Omental fat pad (tissue), 4 donors: ENCODE results near the gene NMNAT2. TPM values are rescaled to one million over a fixed set of nuclear protein-coding genes. Genes with fewer than 3 reads are reported as not detected.
A peak's percentile ranks its signal among the peaks of the same experiment; 100 is the strongest.

Experiments
- ATAC-seq: fragments of 150-250 bp; one replicate; pipeline ENCODE4 v1.9.1; 2016; ENCODE audit warnings: mild to moderate bottlenecking, moderate library complexity; ENCODE audit not compliant: low FRiP score
- DNase-seq: peaks from one replicate; pipeline ENCODE4 v3.0.0-alpha.2; 2019; ENCODE audit warnings: low spot score
- CTCF ChIP-seq, 3 donors: fragments of 450-650 bp; IDR thresholded peaks; one replicate each; pipeline ENCODE4 v1.5.1; 2016 to 2017; ENCODE audit warnings: antibody characterized with exemption in 3 of 3, mild to moderate bottlenecking in 3 of 3, moderate library complexity in 2 of 3
- total RNA-seq, 4 donors: library from RNA; depleted of rRNA; stranded (reverse); fragments of >200 nt; gene quantifications; one replicate each; pipeline ENCODE4 v1.1.0, GENCODE V29; 2016

NMNAT2 gene
- total RNA-seq, 4 donors from 2014 or later: 0.84 to 11.3 (median 5.2) TPM

DNA sequence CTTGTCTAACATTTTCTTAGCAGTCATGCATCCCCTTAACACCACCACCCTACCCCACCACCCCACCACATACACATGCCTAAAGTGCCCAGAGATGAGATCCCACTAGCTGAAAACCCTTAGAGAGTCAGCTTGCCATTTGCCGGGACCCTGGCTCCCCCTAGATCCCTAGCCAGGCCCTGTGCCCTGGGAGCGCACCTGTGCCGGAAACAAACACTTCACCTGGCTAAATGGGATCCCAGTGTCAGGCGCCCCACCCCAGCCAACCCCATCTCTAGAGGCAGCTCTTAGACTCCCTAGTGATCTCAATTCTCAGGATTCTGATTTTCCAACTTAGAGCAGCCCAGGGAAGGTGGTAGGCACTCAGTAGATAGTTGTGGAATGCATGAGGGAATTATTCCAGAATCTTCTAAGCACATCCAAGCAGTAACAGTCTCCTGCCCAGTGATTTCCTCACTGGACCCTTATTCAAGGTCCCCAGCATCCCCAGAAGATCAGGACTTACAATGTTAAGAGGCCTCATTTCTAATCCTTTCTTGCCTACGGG, 126.9 kb downstream of the NMNAT2 start:
- no peak for DNase-seq
- TF ChIP-seq CTCF (IDR thresholded peaks at IDR 0.05): no peak
- no peak for ATAC-seq

GRCh38 chr1:183290628-183291027, 127.6 kb downstream of the NMNAT2 start:
- no peak for DNase-seq
- TF ChIP-seq CTCF (IDR thresholded peaks at IDR 0.05): no peak

DNA sequence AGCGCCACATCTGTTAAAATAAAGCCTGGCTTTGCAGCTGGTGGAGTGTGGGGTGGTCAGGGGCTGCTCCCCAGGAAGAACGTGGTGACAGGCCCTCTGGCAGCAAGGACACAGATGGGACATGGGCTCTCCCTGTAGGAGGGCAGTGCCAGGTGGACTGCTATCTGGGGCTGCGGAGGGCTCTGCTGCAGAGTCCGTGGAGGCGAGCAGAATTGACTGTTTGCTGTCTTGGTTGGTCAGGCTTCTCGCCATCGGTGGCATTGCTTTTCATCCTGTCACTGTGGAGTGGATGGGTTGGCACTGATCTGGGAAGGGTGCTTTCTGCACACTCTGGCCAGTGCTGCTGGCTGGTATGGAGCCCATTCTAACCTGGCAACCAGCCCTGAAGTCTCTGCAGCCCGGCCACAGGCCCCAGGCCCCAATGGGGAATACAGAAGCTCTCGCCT, 129.1 kb downstream of the NMNAT2 start:
- TF ChIP-seq CTCF (IDR thresholded peaks at IDR 0.05): no peak
- ATAC-seq (no peak), DNase-seq (no peak)

More at GRCh38 chr1:183290628-183291027, 127.6 kb downstream of the NMNAT2 start:
- no peak for ATAC-seq

- DNase-seq (no peak), ATAC-seq (no peak)
- TF ChIP-seq CTCF (IDR thresholded peaks at IDR 0.05): no peak
Observed at GRCh38 chr1:183288583-183288982, 129.6 kb downstream of the NMNAT2 start.

DNA sequence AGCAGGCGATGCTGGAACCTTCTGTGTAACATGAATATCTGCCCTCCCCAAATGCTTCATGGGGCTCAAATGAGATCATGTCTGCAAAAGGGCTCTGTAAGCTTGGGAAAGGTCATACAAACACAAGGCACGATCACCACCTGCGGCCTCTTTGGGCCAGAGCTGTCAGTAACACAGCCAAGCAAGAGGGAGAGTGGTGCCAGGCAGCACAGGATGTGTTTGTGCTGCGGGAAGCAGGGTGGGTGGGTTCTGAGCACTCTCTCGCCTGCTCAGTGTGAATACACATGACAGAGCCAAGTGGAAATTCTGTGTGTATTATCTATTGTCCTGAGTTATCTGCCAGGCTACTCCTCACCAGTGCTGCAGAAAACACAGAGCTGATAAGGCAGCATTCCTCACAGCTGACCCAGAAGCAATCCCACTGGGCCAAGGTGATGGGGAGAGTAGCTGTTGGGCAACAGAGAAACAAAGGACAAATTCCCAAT, 130.9 kb downstream of the NMNAT2 start:
- peak; percentile 83 for ATAC-seq
- no peak for TF ChIP-seq CTCF (IDR thresholded peaks at IDR 0.05)

GRCh38 chr1:183285746-183286145, 132.4 kb downstream of the NMNAT2 start:
- DNase-seq (no peak), ATAC-seq (no peak)
- TF ChIP-seq CTCF (IDR thresholded peaks at IDR 0.05): no peak

More for the DNA sequence above, 130.9 kb downstream of the NMNAT2 start:
- no peak for DNase-seq

- no peak for TF ChIP-seq CTCF (IDR thresholded peaks at IDR 0.05)
- no peak for DNase-seq
- no peak for ATAC-seq
Observed at GRCh38 chr1:183285256-183285655, 132.9 kb downstream of the NMNAT2 start.
